Activated gamma-delta T cell (primary cell): ENCODE measurements around the gene SNRNP25.

Experiments used
- DNase-seq: peaks from one replicate; lab custom pipeline; 2025; lab: John Stamatoyannopoulos, UW

Gene SNRNP25

DNA sequence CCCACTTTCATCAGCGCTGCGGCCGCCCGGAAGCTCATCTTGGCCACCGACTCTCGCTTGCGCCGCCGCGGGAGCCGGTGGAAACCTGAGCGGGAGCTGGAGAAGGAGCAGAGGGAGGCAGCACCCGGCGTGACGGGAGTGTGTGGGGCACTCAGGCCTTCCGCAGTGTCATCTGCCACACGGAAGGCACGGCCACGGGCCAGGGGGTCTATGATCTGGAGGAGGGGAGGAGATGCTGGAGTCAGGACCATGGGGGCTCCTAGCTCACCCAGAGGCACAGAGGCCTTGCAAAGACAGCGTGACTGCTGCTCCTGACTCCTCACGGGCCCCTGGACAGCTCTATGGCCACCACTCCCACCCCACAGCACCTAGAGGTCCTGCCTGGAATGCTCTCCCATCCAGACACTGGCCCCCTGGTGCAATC lies 9.4 kb downstream of the SNRNP25 start:
- DNase-seq: no peak

DNA sequence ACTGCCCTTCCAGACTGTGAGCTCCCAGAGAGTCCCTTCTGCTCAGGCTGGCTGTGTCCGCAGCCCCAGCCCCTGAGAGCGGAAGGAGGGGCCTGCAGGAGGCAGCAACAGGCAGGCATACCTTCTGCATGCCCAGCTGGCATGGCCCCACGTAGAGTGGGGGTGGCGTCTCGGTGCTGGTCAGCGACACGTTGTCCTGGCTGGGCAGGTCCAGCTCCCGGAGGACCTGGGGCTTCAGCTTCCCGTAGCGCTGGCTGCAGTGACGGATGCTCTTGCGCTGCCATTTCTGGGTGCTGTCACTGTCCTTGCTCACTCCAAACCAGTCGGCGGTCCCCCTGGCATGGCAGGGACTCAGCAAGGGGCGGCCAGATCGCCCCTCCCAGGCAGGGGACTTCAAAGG lies 9.8 kb downstream of the SNRNP25 start:
- DNase-seq: no peak

DNA sequence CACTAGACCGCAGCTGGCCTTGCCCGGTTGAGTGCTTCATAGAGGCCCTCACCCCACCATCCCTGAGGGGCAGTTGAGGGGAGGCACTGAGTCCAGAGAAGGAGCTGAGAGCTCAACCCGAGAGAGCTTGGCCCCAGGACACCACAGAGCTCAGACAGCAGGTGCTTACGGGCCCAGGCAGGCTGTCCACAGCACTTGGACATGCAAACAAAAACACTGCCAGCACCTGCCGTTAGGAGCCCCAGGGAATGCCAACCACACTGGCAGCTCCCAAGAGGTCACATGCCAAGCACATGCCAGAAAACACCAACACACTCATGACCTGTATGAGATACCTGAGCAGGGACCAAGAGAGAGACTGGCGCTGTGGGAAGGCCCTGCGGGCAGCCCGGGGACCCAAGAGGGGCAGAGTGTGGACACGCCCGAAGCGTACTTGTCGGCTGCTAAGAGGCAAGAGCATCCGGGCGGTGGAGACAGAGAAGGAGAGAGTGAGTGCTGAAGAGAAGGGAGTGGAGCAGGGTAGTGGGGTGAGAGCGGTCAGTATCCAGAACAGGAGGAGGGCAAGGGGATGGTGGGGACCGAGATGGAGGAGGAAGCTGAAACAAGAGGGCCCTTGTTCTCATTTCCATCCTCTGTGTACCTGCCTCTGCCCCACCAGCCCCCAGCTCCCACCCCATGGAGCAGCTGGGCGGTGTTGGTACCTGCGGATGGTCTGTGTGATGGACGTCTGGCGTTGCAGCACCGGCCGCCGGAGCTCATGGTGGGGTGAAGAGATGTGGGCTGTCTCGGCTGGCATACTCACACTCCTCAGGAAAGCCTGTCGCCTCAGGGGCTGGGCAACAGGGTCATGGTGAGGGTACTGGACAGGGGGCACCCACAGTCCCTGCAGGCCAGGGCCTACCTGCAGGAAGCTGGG lies 10.6 kb downstream of the SNRNP25 start:
- no peak for DNase-seq

DNA sequence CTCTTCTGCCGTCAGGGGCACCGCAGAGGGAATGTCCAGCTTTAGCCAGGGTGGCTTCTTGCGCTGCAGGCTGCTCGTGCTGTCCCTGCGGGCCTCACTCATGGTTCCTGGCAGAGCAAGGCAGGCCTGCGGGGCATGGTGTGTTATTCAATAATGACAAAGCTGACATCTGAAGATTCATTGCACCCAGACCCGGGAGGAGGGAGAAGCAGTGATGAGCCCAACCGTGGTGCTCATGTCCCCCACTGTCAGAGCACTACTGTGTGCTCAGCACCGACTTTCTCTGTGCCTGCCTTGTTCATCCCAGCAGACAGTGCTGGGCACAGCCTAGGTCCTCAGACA lies 11.3 kb downstream of the SNRNP25 start:
- no peak for DNase-seq

DNA sequence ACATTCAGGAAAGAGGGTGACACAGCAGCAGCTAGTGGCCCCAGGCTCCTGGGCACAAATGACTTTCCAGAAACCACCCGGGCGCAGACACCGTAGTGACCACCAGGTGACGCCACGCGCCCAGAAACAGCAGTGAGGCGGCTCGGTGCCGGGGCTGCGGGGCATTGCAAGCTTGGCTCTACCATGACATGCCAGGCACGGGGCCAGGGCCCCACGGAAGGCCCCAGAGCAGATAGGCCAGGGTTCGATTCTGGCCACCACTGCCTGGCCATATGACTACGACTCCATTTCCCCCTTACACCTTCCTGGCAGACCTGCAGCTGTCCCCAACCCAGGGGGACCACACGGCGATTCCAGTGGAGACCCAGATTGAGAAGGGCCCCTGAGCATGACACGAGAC lies 12.1 kb downstream of the SNRNP25 start:
- DNase-seq: peak; percentile 62

DNA sequence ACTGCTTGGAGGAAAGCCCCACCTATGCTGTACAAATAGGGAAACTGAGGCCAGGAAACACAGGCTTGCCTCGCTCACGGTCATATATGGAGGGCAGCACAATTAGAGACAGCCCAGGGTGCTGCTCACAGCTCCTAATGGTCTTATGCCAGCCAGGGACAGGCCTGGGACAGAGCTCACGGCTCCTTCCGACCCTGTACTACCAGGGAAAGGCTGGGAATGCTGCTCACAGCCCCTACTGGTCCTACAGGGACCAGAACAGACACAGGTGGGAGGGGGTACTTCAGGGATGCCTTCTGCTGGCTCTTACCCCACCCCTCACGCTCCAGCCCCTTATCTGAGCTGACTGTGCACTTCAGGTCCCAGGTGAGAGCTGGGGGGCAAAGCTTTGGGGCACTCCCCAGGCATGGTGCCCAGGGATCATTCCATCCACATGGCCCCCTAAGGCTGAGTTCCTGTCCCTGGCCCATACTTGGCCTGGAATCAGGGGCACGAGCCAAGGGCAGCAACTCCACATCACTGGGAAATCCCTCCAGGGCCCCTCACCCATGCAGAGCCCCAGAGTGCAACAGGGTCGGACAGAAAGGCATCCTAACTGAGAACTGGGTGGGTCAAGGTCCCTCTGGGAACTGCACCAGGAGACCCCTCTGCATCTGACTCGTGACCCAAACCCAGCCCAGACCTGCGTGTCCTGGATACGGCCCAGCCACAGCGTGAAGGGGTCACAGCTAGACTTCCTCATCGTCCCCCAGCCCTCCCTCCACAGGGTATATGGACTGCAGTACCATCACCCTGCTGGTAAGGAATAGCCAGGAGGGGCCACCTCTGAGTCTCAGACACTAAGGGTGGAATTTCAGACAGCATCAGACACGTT lies 12.9 kb downstream of the SNRNP25 start:
- no peak for DNase-seq

DNA sequence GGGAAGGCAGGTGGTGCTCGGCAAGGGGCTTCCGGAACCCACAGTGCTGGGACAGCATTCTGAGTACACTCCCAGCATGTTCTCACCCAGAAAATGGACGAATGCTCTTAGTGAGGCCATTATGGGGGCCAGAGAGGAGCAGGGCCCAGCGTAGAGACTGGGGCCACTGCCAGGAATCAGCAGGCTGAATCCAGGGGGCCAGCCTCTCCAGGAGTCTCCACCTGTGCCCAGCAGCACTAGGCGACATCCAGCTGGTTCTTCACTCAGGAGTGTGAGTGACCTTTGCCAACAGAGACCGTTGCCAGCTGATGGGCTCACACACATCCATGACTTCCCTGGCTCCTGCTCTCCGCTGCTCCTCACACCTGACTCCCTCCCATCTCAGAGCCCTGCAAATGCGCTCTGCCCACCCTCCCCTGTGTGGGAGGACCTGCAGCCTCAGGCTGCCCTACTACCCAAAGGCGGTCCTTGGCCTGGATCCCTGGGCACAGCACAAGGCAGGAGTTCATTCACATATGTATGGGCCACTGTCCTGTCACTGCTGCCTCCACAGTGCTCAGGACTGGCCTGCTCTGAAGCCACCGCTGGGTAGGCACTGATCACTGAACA lies 13.7 kb downstream of the SNRNP25 start:
- DNase-seq: no peak

DNA sequence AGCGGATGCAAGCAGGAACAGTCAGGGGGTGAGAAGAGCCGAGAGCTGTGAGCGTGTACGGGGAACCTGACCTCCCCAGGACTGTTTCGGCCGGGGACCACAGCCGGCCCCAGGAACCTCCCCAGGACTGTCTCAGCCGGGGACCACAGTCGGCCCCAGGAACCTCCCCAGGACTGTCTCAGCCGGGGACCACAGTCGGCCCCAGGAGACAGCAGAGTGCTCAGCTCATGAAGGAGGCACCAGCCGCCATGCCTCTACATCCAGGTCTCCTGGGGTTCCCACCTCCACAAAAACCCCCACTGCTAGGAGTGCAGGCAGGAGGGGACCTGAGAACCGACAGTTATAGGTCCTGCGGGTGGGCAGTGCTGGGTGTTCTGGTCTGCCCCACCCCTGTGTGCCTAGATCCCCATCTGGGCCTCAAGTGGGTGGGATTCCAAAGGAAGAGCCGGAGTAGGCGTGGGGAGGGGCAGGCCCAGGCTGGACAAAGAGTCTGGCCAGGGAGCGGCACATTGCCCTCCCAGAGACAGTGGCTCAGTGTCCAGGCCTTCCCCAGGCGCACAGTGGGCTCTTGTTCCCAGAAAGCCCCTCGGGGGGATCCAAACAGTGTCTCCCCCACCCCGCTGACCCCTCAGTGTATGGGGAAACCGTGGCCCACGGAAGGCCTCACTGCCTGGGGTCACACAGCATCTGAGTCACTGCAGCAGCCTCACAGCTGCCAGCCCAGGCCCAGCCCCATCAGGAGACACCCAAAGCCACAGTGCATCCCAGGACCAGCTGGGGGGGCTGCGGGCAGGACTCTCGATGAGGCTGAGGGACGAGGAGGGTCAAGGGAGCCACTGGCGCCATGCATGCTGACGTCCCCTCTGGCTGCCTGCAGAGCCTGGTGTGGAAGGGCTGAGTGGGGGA lies 14.5 kb downstream of the SNRNP25 start:
- no peak for DNase-seq

DNA sequence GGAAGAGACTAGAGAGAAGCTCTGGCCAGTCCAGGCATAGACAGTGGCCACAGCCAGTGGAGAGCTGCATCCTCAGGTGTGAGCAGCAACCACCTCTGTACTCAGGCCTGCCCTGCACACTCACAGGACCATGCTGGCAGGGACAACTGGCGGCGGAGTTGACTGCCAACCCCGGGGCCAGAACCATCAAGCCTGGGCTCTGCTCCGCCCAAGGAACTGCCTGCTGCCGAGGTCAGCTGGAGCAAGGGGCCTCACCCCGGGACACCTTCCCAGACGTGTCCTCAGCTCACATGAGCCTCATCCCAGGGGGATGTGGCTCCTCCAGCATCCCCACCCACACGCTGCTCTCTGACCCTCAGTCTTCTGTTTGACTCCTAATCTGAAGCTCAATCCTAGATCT lies 15.6 kb downstream of the SNRNP25 start:
- DNase-seq: no peak

DNA sequence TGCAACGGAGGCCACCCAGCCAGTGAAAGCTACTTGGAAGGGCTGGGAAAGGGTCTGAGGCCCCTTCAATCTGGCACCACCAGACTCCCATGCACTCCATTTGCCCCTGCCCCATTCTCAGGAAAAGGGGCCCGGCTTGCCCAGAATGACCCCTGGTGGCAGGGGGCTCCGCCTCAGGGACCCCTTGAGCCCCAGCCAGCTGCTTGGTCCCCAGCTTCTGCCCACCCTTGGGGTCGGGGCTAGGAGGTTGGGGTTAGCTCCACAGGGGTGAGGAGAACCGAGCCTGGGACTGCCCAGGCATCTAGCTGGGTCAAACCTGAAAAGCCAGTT lies 17.5 kb downstream of the SNRNP25 start:
- no peak for DNase-seq

DNA sequence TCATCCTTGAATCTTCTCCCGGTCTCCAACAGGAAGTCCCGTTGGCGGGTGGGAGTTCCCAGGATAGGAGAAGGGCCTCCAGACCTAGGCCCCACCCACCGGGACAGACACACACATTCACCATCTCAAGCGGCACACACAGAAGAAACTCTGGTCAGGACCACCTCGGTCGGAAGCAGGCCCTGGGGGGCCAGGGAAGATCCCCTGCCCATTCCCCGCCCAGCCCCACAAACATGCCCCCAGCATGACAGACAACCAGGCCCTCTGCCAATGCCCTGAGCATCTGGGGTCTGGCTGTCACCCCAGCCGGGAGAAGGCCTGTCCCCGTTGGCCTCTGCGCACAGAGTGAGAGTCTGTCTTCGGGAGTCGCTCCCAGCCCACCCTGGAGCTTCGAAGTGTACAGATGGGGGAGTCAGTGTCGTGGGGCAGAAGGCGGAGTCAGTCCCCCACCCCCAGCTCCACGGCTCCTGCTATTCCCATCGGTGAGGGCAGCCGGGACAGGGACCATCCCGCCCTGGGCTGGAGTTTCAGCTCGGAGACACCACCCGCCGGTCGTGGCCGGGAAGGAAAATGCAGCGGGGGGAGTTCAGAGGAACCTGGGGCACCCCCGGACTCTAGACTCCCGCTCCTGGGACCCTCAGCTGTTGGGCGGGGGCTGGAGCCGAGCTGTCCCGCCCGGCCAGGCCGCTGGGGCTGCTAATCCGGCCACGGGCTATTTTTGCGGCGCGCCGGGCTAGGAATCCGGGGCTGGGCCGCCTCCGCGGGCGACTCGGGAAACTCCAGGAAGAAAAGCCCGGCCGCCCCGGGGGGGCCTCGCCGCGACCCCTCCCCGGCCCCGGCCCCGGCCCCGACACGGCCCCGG lies 18.1 kb downstream of the SNRNP25 start:
- no peak for DNase-seq

DNA sequence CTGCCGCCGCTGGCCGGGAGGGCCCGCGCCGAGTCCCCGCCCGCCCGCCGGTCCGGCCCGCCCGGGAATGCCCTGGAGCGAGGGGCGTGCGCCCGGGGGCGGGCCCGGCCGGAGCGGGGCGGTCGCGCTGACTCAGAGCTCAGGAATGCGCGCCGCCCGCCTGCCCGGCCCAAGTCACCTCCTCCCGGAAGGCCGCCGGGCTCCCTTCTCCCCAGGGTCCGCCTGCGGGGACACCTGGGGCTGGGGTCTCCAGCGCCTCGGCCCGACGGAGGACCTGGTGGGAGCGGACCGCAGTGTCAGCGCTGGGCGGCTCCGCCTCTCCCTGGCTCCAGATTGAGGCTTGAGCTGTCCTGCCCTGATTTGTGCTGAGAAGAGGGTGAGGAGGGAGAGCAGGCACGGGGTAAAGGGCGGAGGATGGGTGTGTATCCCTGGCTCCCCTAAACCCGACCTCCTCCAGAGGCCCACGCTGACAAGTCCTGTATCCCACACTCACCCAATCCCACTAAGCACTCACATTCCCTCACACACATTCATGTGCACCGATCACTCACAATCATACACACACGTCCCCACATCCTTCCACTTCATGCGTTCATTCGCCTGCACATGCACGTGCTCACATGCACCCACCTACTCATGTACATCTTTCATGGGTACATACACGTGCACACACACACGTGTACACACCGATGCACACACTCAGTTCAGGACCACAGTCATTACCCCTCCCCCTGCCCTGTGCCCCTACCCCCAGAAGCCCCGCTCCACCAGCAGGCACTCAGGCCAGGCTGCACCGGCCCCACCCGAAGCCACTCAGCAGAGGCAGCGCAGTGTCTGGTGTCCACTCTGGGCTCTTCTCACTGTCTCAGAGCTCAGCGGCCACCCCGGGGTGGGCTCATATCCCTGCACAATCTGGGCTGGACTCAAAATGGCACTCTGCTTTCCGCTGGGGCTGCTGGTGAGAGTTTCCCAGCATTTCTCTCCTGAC lies 19.2 kb downstream of the SNRNP25 start, which contains the start of gene RHBDF1:
RHBDF1 (minus strand) TSS at position 71 of the 988 bp plus-strand sequence. CDS start 7,616 bp downstream, outside the sequence.
- no peak for DNase-seq

DNA sequence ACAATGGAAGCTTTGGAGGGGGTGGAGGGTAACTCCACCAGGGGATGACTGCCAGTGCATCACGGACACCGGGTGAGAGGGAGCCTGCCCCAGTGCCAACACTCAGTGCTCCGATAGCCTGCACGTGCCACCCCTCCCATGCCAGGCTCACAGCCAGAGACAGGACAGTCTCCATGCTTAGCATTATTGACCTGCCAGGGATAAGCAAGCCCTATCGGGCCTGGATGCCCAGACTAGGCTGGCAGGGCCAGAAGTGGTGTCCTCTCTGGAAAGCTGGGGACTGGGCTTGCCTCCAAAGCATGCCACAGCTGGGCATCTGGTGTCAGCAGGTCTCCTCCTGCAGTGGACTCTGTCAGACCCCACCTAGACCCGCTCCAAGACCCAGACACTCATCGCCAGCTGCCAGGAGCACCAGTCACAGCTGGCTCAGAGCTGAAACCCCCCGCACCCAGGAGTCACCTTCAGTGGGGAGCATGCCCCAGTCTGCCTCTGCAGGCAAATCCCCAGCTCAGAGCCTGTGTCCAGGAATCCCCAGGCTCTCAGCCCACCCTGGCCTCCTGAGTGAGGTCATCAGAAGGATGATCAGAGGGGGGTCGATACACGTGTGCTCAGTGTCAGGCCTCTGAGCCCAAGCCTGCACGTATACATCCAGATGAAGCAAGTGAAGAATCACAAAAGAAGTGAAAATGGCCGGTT lies 20.6 kb downstream of the SNRNP25 start:
- no peak for DNase-seq

DNA sequence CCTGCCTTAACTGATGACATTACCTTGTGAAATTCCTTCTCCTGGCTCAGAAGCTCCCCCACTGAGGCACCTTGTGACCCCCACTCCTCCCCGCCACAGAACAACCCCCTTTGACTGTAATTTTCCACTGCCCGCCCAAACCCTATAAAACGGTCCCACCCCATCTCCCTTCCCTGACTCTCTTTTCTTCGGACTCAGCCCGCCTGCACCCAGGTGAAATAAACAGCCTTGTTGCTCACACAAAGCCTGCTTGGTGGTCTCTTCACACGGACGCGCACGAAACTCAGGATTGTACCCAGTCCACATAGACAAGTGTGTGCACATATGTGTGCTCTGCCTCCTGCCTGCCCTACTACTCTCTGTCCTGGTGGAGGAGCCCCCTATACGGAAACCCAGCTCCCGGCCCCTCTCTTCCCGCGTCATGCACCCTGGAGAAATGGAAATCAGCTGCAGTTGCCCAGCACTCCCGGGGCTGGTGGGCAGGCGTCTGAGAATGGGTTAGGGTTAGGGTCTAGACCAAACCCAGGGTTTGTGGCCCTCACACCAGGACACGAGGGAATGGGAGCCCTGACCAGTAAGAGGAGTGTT lies 21.2 kb downstream of the SNRNP25 start:
- DNase-seq: no peak

DNA sequence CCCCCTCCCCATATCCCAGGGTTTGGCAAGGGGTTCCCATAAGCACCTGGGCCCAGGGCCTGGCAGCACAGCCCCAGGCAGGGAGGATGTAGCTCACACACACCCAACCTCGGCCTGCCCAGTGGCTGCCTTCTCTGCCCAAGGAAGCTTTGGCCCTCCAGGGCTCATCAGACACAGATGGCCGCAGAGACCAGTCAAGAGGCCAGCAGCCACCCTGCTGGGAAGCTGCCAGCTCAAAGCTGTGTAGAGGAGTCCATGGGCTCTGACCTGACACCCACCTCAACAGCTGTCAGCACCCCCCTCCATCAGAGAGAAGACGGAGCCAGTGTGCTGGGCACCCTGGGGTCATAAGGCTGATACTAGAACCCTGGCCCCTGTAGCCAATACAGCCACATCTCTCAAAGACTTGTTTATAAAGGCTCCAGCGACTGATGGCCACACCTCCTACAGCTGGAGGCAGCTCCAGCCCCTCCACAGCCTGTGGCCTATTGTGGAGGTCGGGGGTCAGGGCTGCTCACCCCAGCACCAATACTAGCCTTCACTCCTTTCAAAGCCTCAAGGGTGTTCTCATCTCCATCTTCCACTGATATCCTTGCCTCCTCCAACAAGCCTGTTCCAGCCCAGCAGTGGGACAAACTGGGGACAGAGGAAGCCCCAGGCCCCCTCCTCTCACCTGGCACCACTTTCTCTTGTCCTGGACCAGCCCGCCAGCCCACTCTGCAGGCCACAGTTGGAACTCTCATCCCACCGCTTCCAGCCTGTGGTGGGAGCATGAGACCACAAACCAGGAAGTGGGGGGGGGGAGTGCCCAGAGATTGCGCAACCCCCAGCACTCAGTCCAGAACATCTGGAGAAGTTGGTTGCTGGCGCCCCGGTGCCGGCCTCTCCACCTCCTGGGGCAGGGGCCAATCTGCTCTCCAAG lies 22.2 kb downstream of the SNRNP25 start:
- no peak for DNase-seq

DNA sequence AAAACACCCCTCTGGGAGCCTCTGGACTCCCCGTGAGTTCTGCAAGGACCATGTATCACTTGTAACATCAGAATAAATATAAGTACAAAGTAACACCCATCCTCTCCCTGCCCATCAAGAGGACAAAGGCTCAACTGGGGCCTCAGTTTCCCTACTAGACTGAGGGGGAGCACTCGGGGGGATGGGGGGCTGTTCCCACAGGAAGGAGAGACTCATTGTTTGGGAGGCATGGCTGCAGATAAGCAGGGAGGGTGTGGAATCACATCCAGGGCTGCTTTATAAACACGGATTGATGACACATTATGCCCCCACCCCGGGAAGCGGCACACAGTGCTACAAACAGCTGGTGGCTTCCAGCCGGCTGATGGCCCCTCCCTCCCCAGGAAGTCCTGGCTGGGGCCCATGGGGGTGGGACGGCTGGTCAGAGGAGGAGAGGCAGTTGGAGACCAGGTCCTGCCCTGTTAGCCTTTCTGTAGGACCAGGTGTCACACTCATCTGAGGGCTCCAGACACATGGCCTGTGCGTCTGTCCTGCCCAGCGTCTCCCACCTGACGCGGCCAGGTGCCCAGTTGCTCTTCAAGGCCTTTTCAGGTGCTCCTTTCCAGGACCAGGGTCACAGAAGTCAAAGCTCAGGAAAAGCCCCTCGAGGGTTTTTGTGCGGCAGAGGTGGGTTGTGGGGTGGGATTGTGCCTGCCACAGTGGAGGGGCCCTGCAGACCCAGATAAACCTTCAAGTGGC lies 23.1 kb downstream of the SNRNP25 start:
- no peak for DNase-seq
